Measurements from ENCODE around the gene PER2.

DNA sequence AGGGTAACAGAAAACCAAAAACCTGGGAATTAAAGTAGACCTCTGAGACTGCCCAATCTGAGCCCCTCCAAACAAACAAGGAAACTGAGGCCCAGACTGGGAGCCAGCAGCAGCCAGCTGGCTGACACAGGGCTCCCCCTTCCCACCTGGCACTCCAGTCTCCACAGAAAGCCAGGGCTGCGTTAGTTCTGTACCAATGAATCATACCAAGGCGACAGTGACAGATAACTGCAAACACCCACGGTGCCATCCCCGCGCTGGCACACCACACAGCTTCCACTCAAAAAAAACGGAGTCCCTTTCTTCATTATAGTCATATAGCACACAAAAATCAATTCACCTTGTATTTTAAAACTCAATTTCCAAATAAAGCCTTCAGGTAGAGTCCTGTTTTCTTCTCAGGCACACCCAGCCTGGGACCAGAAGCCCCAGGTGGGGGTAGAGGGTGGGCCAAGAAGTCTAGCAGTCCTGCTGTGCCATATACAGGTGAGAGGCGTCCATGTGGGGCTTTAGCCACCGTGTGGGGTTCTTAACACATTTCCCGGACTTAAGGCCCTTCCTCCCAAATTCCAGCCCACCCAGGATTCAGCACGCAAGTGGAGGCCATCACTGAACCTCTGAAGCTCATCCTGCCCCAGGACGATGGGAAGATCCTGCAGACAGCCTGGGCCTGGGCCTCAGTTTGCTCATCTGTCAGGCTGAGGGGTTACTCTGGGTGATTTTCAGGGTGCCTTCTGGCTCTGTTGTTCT lies 1.2 kb downstream of the PER2 start:
- no peak for TF ChIP-seq POLR2A (IDR thresholded peaks at IDR 0.05)
- TF ChIP-seq, protein P1, sequence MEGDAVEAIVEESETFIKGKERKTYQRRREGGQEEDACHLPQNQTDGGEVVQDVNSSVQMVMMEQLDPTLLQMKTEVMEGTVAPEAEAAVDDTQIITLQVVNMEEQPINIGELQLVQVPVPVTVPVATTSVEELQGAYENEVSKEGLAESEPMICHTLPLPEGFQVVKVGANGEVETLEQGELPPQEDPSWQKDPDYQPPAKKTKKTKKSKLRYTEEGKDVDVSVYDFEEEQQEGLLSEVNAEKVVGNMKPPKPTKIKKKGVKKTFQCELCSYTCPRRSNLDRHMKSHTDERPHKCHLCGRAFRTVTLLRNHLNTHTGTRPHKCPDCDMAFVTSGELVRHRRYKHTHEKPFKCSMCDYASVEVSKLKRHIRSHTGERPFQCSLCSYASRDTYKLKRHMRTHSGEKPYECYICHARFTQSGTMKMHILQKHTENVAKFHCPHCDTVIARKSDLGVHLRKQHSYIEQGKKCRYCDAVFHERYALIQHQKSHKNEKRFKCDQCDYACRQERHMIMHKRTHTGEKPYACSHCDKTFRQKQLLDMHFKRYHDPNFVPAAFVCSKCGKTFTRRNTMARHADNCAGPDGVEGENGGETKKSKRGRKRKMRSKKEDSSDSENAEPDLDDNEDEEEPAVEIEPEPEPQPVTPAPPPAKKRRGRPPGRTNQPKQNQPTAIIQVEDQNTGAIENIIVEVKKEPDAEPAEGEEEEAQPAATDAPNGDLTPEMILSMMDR (IDR thresholded peaks at IDR 0.05 in 8 of 11, conservative IDR thresholded peaks at IDR 0.05 in 3 of 11): no peak
- no peak for TF ChIP-seq POLR2AphosphoS5 (IDR thresholded peaks at IDR 0.05)
